ENCODE data around the gene UHMK1. TPM values are rescaled to one million over a fixed set of nuclear protein-coding genes. Genes with fewer than 3 reads are reported as not detected.

Gene UHMK1
- total RNA-seq, 3 donors from 2014 or later = 44.9 to 68.9 (median 63.8) TPM

DNA sequence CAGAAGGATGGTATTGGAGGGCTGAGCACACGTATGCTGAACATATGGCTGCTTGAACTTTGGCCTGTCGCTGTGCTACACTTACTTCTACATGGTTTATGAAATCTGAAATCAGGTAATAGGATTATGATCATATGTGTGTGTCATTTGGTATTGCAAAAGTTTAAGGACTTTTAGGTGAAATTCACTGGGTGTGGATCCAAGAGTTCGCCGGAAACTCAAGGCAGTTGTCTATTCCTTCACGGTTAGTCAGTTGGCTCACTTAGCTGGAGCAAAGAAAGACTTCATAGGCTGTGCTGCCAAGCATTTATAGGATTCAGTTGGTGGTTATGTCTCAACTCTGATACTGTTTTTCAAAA, 64.8 kb downstream of the UHMK1 start:
- H3K27ac ChIP-seq = peak overlapping the region; percentile 93 to 96
- intact Hi-C loops (cut with DNase I; ENCODE audit: low total_unique reads) = no loop called here
- H3K4me3 ChIP-seq = peak overlapping the region; percentile 91 to 97 (median 96)
- no peaks in the 10 kb centered on the region for H3K27me3 ChIP-seq
- no peaks in the 10 kb centered on the region for H3K9me3 ChIP-seq
- peaks cover 0 to 23% of the 10 kb centered on the region in 2 donors for H3K4me1 ChIP-seq
- TF ChIP-seq POLR2A (IDR thresholded peaks at IDR 0.05) = no peak
- no peak for TF ChIP-seq CTCF (IDR thresholded peaks at IDR 0.05)
- TF ChIP-seq POLR2AphosphoS5 (IDR thresholded peaks at IDR 0.05) = no peak
- no peak for DNase-seq (ENCODE audit: low spot score in 2 of 2)
- H3K36me3 ChIP-seq = no peaks in the 10 kb centered on the region

DNA sequence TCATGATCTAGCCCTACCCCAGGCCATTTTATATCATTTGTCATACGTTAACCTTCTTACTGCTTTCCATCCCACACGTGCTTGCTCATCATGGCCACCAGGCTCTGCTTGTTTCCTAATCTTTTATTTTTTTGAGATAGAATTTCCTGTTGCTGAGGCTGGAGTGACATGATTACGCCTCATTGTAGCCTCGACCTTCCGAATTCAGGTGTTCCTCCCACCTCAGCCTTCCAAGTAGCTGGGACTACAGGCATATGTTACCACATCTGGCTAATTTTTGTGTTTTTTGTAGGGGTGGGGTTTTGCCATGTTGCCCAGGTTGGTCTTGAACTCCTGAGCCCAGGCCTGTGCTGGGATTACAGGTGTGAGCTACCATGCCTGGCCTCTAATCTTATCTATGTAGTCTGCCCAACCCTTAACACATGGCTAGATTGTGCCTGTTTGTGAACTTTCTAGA, 67.2 kb downstream of the UHMK1 start:
- TF ChIP-seq CTCF (IDR thresholded peaks at IDR 0.05) (no peak), POLR2AphosphoS5 (IDR thresholded peaks at IDR 0.05) (no peak), POLR2A (IDR thresholded peaks at IDR 0.05) (no peak)
- no peak for DNase-seq (ENCODE audit: low spot score in 2 of 2)
- Histone ChIP-seq H3K9me3 (no peaks in the 10 kb centered on the region), H3K27me3 (no peaks in the 10 kb centered on the region), H3K27ac (no peak overlapping the region), H3K4me3 (peak overlapping the region in 2 of 3 donors; percentile 12 to 97), H3K4me1 (peaks cover 0 to 26% of the 10 kb centered on the region in 2 donors), H3K36me3 (no peaks in the 10 kb centered on the region)
- intact Hi-C loops (cut with DNase I; ENCODE audit: low total_unique reads) = loop anchor here (5.0 kb wide), 1 partner anchor 762 kb away; no protein-coding TSS in a partner anchor

DNA sequence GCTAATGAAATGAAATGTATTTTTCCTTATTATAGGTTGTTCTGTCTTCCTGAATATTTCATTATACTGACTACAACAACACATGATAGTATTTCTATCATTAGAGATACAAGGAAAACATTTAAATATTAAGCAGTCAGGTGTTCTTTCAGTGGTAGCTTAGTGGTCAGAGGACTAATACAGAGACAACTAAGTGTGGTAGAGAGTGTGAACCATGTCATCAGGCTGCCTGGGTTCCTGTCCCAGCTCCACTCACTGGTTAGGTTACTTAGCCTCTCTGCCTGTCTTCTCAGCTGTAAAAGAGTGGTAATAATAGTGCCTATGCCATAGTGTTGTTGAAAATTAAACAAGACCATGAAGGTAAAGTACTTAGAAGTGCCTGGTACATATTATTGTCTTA, 67.8 kb downstream of the UHMK1 start:
- H3K27ac ChIP-seq = no peak overlapping the region
- no peak for TF ChIP-seq CTCF (IDR thresholded peaks at IDR 0.05)
- TF ChIP-seq POLR2AphosphoS5 (IDR thresholded peaks at IDR 0.05) = no peak
- no peak for TF ChIP-seq POLR2A (IDR thresholded peaks at IDR 0.05)
- intact Hi-C loops (cut with DNase I; ENCODE audit: low total_unique reads) = loop anchor here (5.0 kb wide), 1 partner anchor 763 kb away; no protein-coding TSS in a partner anchor
- H3K27me3 ChIP-seq = no peaks in the 10 kb centered on the region
- peaks cover 0 to 25% of the 10 kb centered on the region in 2 donors for H3K4me1 ChIP-seq
- no peak overlapping the region for H3K4me3 ChIP-seq
- no peaks in the 10 kb centered on the region for H3K9me3 ChIP-seq
- DNase-seq (ENCODE audit: low spot score in 2 of 2) = no peak
- no peaks in the 10 kb centered on the region for H3K36me3 ChIP-seq

- no peaks in the 10 kb centered on the region for H3K27me3 ChIP-seq
- H3K9me3 ChIP-seq = no peaks in the 10 kb centered on the region
- no peak for DNase-seq (ENCODE audit: low spot score in 2 of 2)
- peaks cover 0 to 24% of the 10 kb centered on the region in 2 donors for H3K4me1 ChIP-seq
- H3K36me3 ChIP-seq = no peaks in the 10 kb centered on the region
- TF ChIP-seq CTCF (IDR thresholded peaks at IDR 0.05) = no peak
- no peak for TF ChIP-seq POLR2A (IDR thresholded peaks at IDR 0.05)
- no peak for TF ChIP-seq POLR2AphosphoS5 (IDR thresholded peaks at IDR 0.05)
- H3K4me3 ChIP-seq = no peak overlapping the region
- no peak overlapping the region for H3K27ac ChIP-seq
- intact Hi-C loops (cut with DNase I; ENCODE audit: low total_unique reads) = loop anchor here (5.0 kb wide), 1 partner anchor 765 kb away; no protein-coding TSS in a partner anchor
These were observed 69.3 kb downstream of the UHMK1 start for GRCh38 chr1:162566870-162567269.

DNA sequence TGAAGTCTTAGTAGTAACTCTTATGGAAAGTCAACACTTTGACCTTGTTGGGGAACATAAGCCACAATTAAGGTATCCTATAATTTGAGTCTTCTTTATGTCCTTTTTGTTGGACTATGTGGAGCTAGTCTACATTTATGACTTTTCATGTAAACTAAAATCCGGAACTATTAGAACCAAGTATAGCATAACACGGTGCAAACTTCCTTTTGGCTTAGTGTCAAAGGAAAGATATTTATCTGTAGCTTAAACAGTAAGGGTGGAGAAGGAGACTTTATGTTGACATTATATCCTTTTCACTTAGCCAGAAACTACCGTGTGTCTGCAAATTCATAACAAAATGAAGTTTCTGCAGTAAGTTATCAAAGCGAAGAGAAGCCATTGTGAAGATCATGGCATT, 71.2 kb downstream of the UHMK1 start:
- no peak for DNase-seq (ENCODE audit: low spot score in 2 of 2)
- no peak overlapping the region for H3K4me3 ChIP-seq
- H3K27me3 ChIP-seq = no peaks in the 10 kb centered on the region
- H3K27ac ChIP-seq = peak overlapping the region; percentile 33 to 35
- intact Hi-C loops (cut with DNase I; ENCODE audit: low total_unique reads) = loop anchor here (5.0 kb wide), 1 partner anchor 767 kb away; no protein-coding TSS in a partner anchor
- TF ChIP-seq POLR2A (IDR thresholded peaks at IDR 0.05) (no peak), CTCF (IDR thresholded peaks at IDR 0.05) (no peak), POLR2AphosphoS5 (IDR thresholded peaks at IDR 0.05) (no peak)
- H3K9me3 ChIP-seq = no peaks in the 10 kb centered on the region
- peaks cover 0 to 15% of the 10 kb centered on the region in 2 donors for H3K4me1 ChIP-seq
- no peaks in the 10 kb centered on the region for H3K36me3 ChIP-seq
